GM12878 (cell line): ENCODE results near the gene GLT6D1. TPM values are rescaled to one million over a fixed set of nuclear protein-coding genes. Genes with fewer than 3 reads are reported as not detected.

ENCODE experiments used
- ATAC-seq: fragments of 200-7000 bp; cut with Tn5 transposase; 3 replicates; pipeline ENCODE4 v1.9.1; 2020; ENCODE audit warnings: mild to moderate bottlenecking, moderate library complexity
- BruUV-seq: library from RNA; stranded (reverse); fragments of 400-500 nt; replicated peaks from 2 replicates; lab custom pipeline; 2021; lab: Mats Ljungman, UMichigan
- CTCF ChIA-PET: fragments of 300-600 bp; sonication (Branson Sonifier 250); formaldehyde crosslinking; extraction: SDS; loops from one replicate; lab custom pipeline; 2021; ENCODE audit warnings: inconsistent platforms; lab: Yijun Ruan, JAX
- POLR2A ChIA-PET: fragments of 350-600 bp; formaldehyde crosslinking; extraction: SDS; loops from one replicate; lab custom pipeline; 2021; ENCODE audit warnings: inconsistent platforms; lab: Charles Lee
- RAD21 ChIA-PET: fragments of 300-600 bp; sonication (Branson Sonifier 250); formaldehyde crosslinking; loops from one replicate; lab custom pipeline; 2023; ENCODE audit warnings: antibody characterized with exemption; ENCODE audit not compliant: unreplicated experiment; lab: Charles Lee
- SMC1A ChIA-PET: fragments of 300-600 bp; sonication (Branson Sonifier 250); formaldehyde crosslinking; loops from one replicate; lab custom pipeline; 2023; ENCODE audit not compliant: unreplicated experiment, uncharacterized antibody; lab: Charles Lee
- DNase-seq: peaks from one replicate; pipeline ENCODE4 v3.0.0-alpha.2; 2011; ENCODE audit warnings: low read depth, low spot score
- FAIRE-seq: peaks from 3 replicates; lab custom pipeline; 2011; peaks lifted over from hg19 to GRCh38; lab: Jason Lieb, UNC
- H2AFZ ChIP-seq: 2 replicates; pipeline ENCODE4 v1.6.0; 2011; ENCODE audit warnings: low read depth, low read length, control low read depth; ENCODE audit not compliant: control insufficient read depth
- H3K27ac ChIP-seq: 2 replicates; pipeline ENCODE4 v1.5.1; 2011; ENCODE audit warnings: control low read depth; ENCODE audit not compliant: control insufficient read depth, insufficient read depth
- H3K27me3 ChIP-seq, 2 experiments: replicated peaks in 1 of 2; 2 replicates each; pipeline versions ENCODE4 v1.6.0 to v1.6.1; 2011; ENCODE audit warnings: low read length in 1 of 2; ENCODE audit not compliant: control insufficient read depth in 2 of 2, insufficient read depth in 2 of 2
- H3K36me3 ChIP-seq, 2 experiments: 2 replicates each; pipeline ENCODE4 v1.5.1; 2011; ENCODE audit warnings: low read length in 1 of 2; ENCODE audit not compliant: control insufficient read depth in 2 of 2, insufficient read depth in 2 of 2
- H3K4me1 ChIP-seq: 2 replicates; pipeline ENCODE4 v1.6.1; 2011; ENCODE audit warnings: mild to moderate bottlenecking, low read length, moderate library complexity, mixed read lengths; ENCODE audit not compliant: control insufficient read depth, insufficient read depth
- H3K4me2 ChIP-seq: 2 replicates; pipeline ENCODE4 v1.6.0; 2011; ENCODE audit warnings: control low read depth; ENCODE audit not compliant: control insufficient read depth, insufficient read depth
- H3K4me3 ChIP-seq: fragments of 200-600 bp; sonication (generic); 2 replicates; pipeline ENCODE4 v1.5.1; 2016
- H3K79me2 ChIP-seq: 2 replicates; pipeline ENCODE4 v1.6.0; 2011; ENCODE audit warnings: low read length; ENCODE audit not compliant: control insufficient read depth, insufficient read depth
- H3K9ac ChIP-seq: 2 replicates; pipeline ENCODE4 v1.8.0; 2011; ENCODE audit warnings: low read length, control low read depth, mixed read lengths; ENCODE audit not compliant: control insufficient read depth, insufficient read depth
- H3K9me3 ChIP-seq: replicated peaks from 3 replicates; pipeline ENCODE4 v1.5.1; 2011; ENCODE audit warnings: mild to moderate bottlenecking, low read length; ENCODE audit not compliant: control insufficient read depth, insufficient read depth
- H4K20me1 ChIP-seq: 2 replicates; pipeline ENCODE4 v1.6.0; 2011; ENCODE audit not compliant: control insufficient read depth, insufficient read depth
- ESRRA ChIP-seq: IDR thresholded peaks from 2 replicates; pipeline ENCODE4 v1.6.1; 2012; ENCODE audit warnings: mild to moderate bottlenecking, low read length, improper control_type of control experiment
- FOXM1 ChIP-seq: IDR thresholded peaks from 2 replicates; pipeline ENCODE4 v1.6.1; 2012; ENCODE audit warnings: low read depth, mild to moderate bottlenecking, inconsistent platforms, low read length, moderate library complexity
- MEF2B ChIP-seq: fragments of 450-650 bp; IDR thresholded peaks from 2 replicates; pipeline ENCODE4 v1.6.1; 2018; ENCODE audit warnings: mild to moderate bottlenecking, moderate library complexity; ENCODE audit not compliant: partially characterized antibody, poor library complexity, severe bottlenecking
- MTA3 ChIP-seq: IDR thresholded peaks from 2 replicates; pipeline ENCODE4 v1.6.1; 2012; ENCODE audit warnings: low read length, inconsistent platforms, borderline replicate concordance
- NFYA ChIP-seq: IDR thresholded peaks from 2 replicates; pipeline ENCODE4 v1.6.1; 2011; ENCODE audit warnings: low read depth, mild to moderate bottlenecking, low read length, improper control_type of control experiment, borderline replicate concordance
- SMAD1 ChIP-seq: fragments of 450-650 bp; IDR thresholded peaks from 2 replicates; pipeline ENCODE4 v1.6.1; 2018; ENCODE audit warnings: mild to moderate bottlenecking, low read depth; ENCODE audit not compliant: partially characterized antibody
- SP1 ChIP-seq: IDR thresholded peaks from one replicate; pipeline ENCODE4 v1.6.1; 2011; ENCODE audit warnings: low read depth, low read length
- SRF ChIP-seq, 2 experiments: IDR thresholded peaks; 2 replicates each; pipeline ENCODE4 v1.6.1; 2011; ENCODE audit warnings: low read depth in 2 of 2, low read length in 2 of 2, mild to moderate bottlenecking in 1 of 2, moderate library complexity in 1 of 2
- SUZ12 ChIP-seq: fragments of 200-600 bp; sonication (generic); IDR thresholded peaks from one replicate; pipeline ENCODE4 v1.6.1; 2018; ENCODE audit warnings: antibody characterized with exemption, mild to moderate bottlenecking; ENCODE audit not compliant: unreplicated experiment
- ZNF622 ChIP-seq: fragments of 450-650 bp; IDR thresholded peaks from 2 replicates; pipeline ENCODE4 v1.6.1; 2017; ENCODE audit warnings: mild to moderate bottlenecking, inconsistent platforms
- WGBS: methylation state at CpG from one replicate; pipeline ENCODE4 v1.1.6; 2016; ENCODE audit warnings: low lambda C conversion rate; ENCODE audit not compliant: insufficient replicate concordance, insufficient coverage; ENCODE audit errors: missing lambda C conversion rate; 5-methylcytosine and 5-hydroxymethylcytosine counted together
- in situ Hi-C: fragments of 300-500 bp; cut with MboI; formaldehyde crosslinking; loops from 9 replicates; pipeline ENCODE4 v1.14.3; 2018; ENCODE audit warnings: mixed read lengths
- intact Hi-C: fragments of 100-400 bp; cut with micrococcal nuclease; formaldehyde crosslinking; loops from one replicate; pipeline ENCODE4 v1.14.2; 2022; ENCODE audit not compliant: unreplicated experiment
- polyA plus RNA-seq, 11 experiments: library from polyadenylated mRNA; depleted of rRNA in 4 of 11; unstranded in 6 of 11; stranded (reverse) in 5 of 11; fragments of >200 nt; fragmentation: Nextera tagmentation in 4 of 11; fragmentation: Illumina TruSeq in 1 of 11; extraction: Ambion mirVana in 4 of 11; extraction: Trizol in 1 of 11; gene quantifications; 1 replicate in 1 of 11; 2 replicates in 10 of 11; pipeline versions ENCODE4 v1.2.1 to v1.2.3, GENCODE V29; 2011 to 2016; ENCODE audit warnings: inconsistent platforms in 2 of 11, missing spikeins in 2 of 11, low read depth in 1 of 11
- total RNA-seq, 4 experiments: library from RNA; depleted of rRNA in 3 of 4; stranded (reverse); fragments of >200 nt in 3 of 4; fragmentation: Illumina TruSeq in 1 of 4; extraction: Trizol in 1 of 4; gene quantifications; 2 replicates each; pipeline versions ENCODE4 v1.2.1 to v1.2.3, GENCODE V29; 2013 to 2021
- TF ChIP-seq, protein P1 (sequence below): fragments of 450-650 bp; formaldehyde crosslinking; IDR thresholded peaks from 2 replicates; pipeline ENCODE4 v1.5.0; 2022; ENCODE audit warnings: mild to moderate bottlenecking, missing genetic modification characterization
- TF ChIP-seq, protein P2 (sequence below): IDR thresholded peaks from 2 replicates; pipeline ENCODE4 v1.6.1; 2011; ENCODE audit warnings: borderline replicate concordance, low read depth, mild to moderate bottlenecking, moderate library complexity, mixed read lengths, low read length; ENCODE audit not compliant: insufficient read depth; ENCODE audit errors: extremely low read length
- TF ChIP-seq, protein P3 (sequence below): fragments of 450-650 bp; IDR thresholded peaks from 2 replicates; pipeline ENCODE4 v1.6.1; 2017; ENCODE audit warnings: mild to moderate bottlenecking

The GLT6D1 gene
- total and polyA plus RNA-seq, 10 of the 15 experiments (the other 5 are each of a cell fraction or from before 2014, with no cell fraction given), result not detected

DNA sequence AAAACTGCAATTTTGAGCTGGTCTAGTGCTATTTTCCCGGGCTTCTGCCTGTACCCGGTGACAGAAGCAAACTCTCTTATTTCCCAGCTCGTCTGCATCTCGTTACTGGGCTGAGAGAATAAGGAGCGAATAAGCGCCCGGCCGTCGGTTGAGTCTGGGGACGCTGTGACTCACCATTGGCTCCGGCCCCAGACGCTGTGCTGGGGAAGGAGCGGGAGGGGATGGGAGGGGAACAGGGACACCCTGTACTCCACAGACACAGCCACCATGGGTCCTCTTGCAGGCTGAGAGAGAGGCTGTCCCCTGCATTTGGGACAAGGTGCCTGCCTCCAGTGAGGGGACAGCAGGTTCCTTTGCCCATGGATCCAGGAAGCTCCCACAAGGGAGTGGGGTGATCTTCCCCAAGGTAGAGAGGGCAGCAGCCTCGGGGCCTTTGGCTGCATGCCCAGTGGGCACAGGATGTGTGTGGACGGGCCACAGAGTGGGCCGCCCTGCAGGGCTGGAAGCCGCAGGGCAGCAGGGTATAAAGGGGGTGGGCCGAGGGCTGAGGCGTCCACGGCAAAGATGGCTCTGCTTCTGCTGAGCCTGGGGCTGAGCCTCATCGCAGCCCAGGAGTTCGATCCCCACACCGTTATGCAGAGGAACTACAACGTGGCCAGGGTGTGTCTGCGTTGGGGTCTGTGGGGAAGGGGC is 23.6 kb upstream of the GLT6D1 start, which contains the start of gene LCN9:
Gene LCN9, plus strand, starts transcription at position 552 of the 693 bp plus-strand sequence. Its CDS starts 13 bp downstream, at position 565.
- WGBS, result 39% methylated on average over 22 of the region's 25 CpGs
- FAIRE-seq (no peak), ATAC-seq (no peak), DNase-seq (no peak)
- Histone ChIP-seq H3K27ac (no peak within 1 kb of the TSS), H4K20me1 (no peaks in the 10 kb centered on the region), H3K27me3 (no peaks in the 10 kb centered on the region), H3K4me2 (no peak within 1 kb of the TSS), H3K9ac (no peak within 1 kb of the TSS), H3K4me1 (no peaks in the 10 kb centered on the region), H2AFZ (no peak within 1 kb of the TSS), H3K36me3 (no peaks in the 10 kb centered on the region), H3K9me3 (no peaks in the 10 kb centered on the region), H3K79me2 (no peaks in the 10 kb centered on the region), H3K4me3 (no peak within 1 kb of the TSS)
- in situ Hi-C loops (no loop called here), intact Hi-C loops (no loop called here)
- ChIA-PET SMC1A (no interaction called here), POLR2A (no interaction called here), RAD21 (no interaction called here), CTCF (no interaction called here)
- BruUV-seq, result no TSS peak
- TF ChIP-seq SRF (IDR thresholded peaks at IDR 0.05; ENCODE audit: low read depth in 2 of 2, low read length in 2 of 2), result no peak
- TF ChIP-seq ESRRA, result no peak
- no peak for TF ChIP-seq SUZ12
- TF ChIP-seq SP1, result no peak
- TF ChIP-seq, protein P1, sequence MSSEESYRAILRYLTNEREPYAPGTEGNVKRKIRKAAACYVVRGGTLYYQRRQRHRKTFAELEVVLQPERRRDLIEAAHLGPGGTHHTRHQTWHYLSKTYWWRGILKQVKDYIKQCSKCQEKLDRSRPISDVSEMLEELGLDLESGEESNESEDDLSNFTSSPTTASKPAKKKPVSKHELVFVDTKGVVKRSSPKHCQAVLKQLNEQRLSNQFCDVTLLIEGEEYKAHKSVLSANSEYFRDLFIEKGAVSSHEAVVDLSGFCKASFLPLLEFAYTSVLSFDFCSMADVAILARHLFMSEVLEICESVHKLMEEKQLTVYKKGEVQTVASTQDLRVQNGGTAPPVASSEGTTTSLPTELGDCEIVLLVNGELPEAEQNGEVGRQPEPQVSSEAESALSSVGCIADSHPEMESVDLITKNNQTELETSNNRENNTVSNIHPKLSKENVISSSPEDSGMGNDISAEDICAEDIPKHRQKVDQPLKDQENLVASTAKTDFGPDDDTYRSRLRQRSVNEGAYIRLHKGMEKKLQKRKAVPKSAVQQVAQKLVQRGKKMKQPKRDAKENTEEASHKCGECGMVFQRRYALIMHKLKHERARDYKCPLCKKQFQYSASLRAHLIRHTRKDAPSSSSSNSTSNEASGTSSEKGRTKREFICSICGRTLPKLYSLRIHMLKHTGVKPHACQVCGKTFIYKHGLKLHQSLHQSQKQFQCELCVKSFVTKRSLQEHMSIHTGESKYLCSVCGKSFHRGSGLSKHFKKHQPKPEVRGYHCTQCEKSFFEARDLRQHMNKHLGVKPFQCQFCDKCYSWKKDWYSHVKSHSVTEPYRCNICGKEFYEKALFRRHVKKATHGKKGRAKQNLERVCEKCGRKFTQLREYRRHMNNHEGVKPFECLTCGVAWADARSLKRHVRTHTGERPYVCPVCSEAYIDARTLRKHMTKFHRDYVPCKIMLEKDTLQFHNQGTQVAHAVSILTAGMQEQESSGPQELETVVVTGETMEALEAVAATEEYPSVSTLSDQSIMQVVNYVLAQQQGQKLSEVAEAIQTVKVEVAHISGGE (CRISPR knock-in tag), result no peak
- TF ChIP-seq, protein P2, sequence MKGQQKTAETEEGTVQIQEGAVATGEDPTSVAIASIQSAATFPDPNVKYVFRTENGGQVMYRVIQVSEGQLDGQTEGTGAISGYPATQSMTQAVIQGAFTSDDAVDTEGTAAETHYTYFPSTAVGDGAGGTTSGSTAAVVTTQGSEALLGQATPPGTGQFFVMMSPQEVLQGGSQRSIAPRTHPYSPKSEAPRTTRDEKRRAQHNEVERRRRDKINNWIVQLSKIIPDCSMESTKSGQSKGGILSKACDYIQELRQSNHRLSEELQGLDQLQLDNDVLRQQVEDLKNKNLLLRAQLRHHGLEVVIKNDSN, result no peak
- no peak for TF ChIP-seq SMAD1
- no peak for TF ChIP-seq FOXM1
- no peak for TF ChIP-seq MTA3
- TF ChIP-seq MEF2B, result no peak
- TF ChIP-seq, protein P3, sequence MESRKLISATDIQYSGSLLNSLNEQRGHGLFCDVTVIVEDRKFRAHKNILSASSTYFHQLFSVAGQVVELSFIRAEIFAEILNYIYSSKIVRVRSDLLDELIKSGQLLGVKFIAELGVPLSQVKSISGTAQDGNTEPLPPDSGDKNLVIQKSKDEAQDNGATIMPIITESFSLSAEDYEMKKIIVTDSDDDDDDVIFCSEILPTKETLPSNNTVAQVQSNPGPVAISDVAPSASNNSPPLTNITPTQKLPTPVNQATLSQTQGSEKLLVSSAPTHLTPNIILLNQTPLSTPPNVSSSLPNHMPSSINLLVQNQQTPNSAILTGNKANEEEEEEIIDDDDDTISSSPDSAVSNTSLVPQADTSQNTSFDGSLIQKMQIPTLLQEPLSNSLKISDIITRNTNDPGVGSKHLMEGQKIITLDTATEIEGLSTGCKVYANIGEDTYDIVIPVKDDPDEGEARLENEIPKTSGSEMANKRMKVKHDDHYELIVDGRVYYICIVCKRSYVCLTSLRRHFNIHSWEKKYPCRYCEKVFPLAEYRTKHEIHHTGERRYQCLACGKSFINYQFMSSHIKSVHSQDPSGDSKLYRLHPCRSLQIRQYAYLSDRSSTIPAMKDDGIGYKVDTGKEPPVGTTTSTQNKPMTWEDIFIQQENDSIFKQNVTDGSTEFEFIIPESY, result no peak
- TF ChIP-seq NFYA, result no peak
- no peak for TF ChIP-seq ZNF622
